T-cell (primary cell): ENCODE results near the gene IGFL3. TPM values are rescaled to one million over a fixed set of nuclear protein-coding genes. Genes with fewer than 3 reads are reported as not detected.

Experiments
- ATAC-seq, 4 experiments: fragments of 200-7000 bp in 3 of 4; fragments of 150-1000 bp in 1 of 4; cut with Tn5 transposase; replicated peaks in 1 of 4; 1 replicate in 3 of 4; 2 replicates in 1 of 4; pipeline ENCODE4 v1.10.0; 2021; ENCODE audit warnings: moderate library complexity in 3 of 4, mild to moderate bottlenecking in 2 of 4, moderate number of reproducible peaks in 1 of 4
- CTCF ChIA-PET, 2 donors: fragments of 300-600 bp; sonication (Branson Sonifier 250); formaldehyde crosslinking; loops; one replicate each; lab custom pipeline; 2022; ENCODE audit warnings: antibody characterized with exemption in 2 of 2; lab: Charles Lee
- POLR2A ChIA-PET, 2 donors: fragments of 300-600 bp; sonication (Branson Sonifier 250); formaldehyde crosslinking; loops; one replicate each; lab custom pipeline; 2022; ENCODE audit warnings: antibody characterized with exemption in 2 of 2; lab: Charles Lee
- DNase-seq, 35 experiments: peaks; one replicate each; pipeline versions ENCODE4 v3.0.0 to v3.0.0-alpha.2; 2013 to 2023
- H3K27ac ChIP-seq: one replicate; pipeline ENCODE4 v1.5.1; 2013; ENCODE audit warnings: low read length
- H3K27me3 ChIP-seq, 2 experiments: replicated peaks in 1 of 2; 1 replicate in 1 of 2; 2 replicates in 1 of 2; pipeline versions ENCODE4 v1.6.1 to v1.7.0; 2013; ENCODE audit warnings: low read length in 1 of 2, mixed read lengths in 1 of 2; ENCODE audit not compliant: control insufficient read depth in 2 of 2, insufficient read depth in 2 of 2; ENCODE audit errors: extremely low read depth in 1 of 2
- H3K36me3 ChIP-seq, 2 donors: 1 replicate in 1 of 2; 2 replicates in 1 of 2; pipeline versions ENCODE4 v1.6.1 to v1.7.0; 2013; ENCODE audit warnings: low read length in 1 of 2; ENCODE audit not compliant: control insufficient read depth in 2 of 2, insufficient read depth in 1 of 2; ENCODE audit errors: extremely low read depth in 1 of 2
- H3K4me1 ChIP-seq, 2 experiments: 1 replicate in 1 of 2; 2 replicates in 1 of 2; pipeline versions ENCODE4 v1.6.1 to v1.7.0; 2013; ENCODE audit warnings: low read length in 2 of 2, mixed read lengths in 1 of 2; ENCODE audit not compliant: insufficient read depth in 2 of 2, control insufficient read depth in 1 of 2; ENCODE audit errors: extremely low read depth in 1 of 2
- H3K4me3 ChIP-seq, 2 donors: 1 replicate in 1 of 2; 2 replicates in 1 of 2; pipeline versions ENCODE4 v1.5.1 to v1.7.0; 2013; ENCODE audit warnings: mild to moderate bottlenecking in 2 of 2, low read length in 1 of 2, moderate library complexity in 1 of 2; ENCODE audit not compliant: control insufficient read depth in 1 of 2; ENCODE audit errors: extremely low read depth in 1 of 2
- H3K9me3 ChIP-seq: 2 replicates; pipeline ENCODE4 v1.7.0; 2013
- H3K27ac Mint-ChIP-seq, 2 donors: one replicate each; pipeline ENCODE4 v1.8.0; 2020 to 2021; ENCODE audit warnings: mild to moderate bottlenecking in 2 of 2, mixed read lengths in 2 of 2
- H3K27me3 Mint-ChIP-seq, 2 donors: one replicate each; pipeline ENCODE4 v1.8.0; 2021 to 2022; ENCODE audit warnings: mixed read lengths in 2 of 2
- H3K36me3 Mint-ChIP-seq: one replicate; pipeline ENCODE4 v1.8.0; 2021; ENCODE audit warnings: mixed read lengths
- H3K4me1 Mint-ChIP-seq, 3 donors: one replicate each; pipeline ENCODE4 v1.8.0; 2020 to 2022; ENCODE audit warnings: mixed read lengths in 3 of 3, mild to moderate bottlenecking in 1 of 3
- H3K4me3 Mint-ChIP-seq, 3 donors: one replicate each; pipeline ENCODE4 v1.8.0; 2020 to 2022; ENCODE audit warnings: mild to moderate bottlenecking in 3 of 3, mixed read lengths in 3 of 3, moderate library complexity in 3 of 3
- H3K9me3 Mint-ChIP-seq, 3 donors: one replicate each; pipeline ENCODE4 v1.8.0; 2020 to 2022; ENCODE audit warnings: mixed read lengths in 3 of 3
- WGBS: methylation state at CpG from one replicate; pipeline ENCODE4 v1.1.5; 2013; ENCODE audit warnings: missing lambda C conversion rate; ENCODE audit not compliant: insufficient coverage; 5-methylcytosine and 5-hydroxymethylcytosine counted together
- total RNA-seq, 35 experiments: library from RNA in 6 of 35; stranded (reverse) in 6 of 35; fragments of 120-200 nt in 1 of 35; gene quantifications; one replicate each; pipeline versions ENCODE4 v1.2.1 to v1.2.4 and lab custom pipeline; 2013 to 2026

IGFL3 gene
- total RNA-seq, 5 donors from 2014 or later (not counting 1 experiment from before 2014, with no cell fraction given) = not detected

- H3K27me3 Mint-ChIP-seq = peaks cover 30 to 36% of the 10 kb centered on the region in 2 donors
- H3K36me3 ChIP-seq = no peaks in the 10 kb centered on the region
- ChIA-PET CTCF (no interaction called here), POLR2A (no interaction called here)
- ATAC-seq (no peak), DNase-seq (no peak)
- no peak overlapping the region for H3K27ac ChIP-seq
- H3K9me3 ChIP-seq = no peaks in the 10 kb centered on the region
- H3K36me3 Mint-ChIP-seq = no peaks in the 10 kb centered on the region
- H3K27me3 ChIP-seq = peaks cover 2 to 14% of the 10 kb centered on the region in 2 experiments
- no peaks in the 10 kb centered on the region for H3K4me1 Mint-ChIP-seq
- no peak overlapping the region for H3K4me3 ChIP-seq
- H3K4me1 ChIP-seq = no peaks in the 10 kb centered on the region
- H3K9me3 Mint-ChIP-seq = no peaks in the 10 kb centered on the region
- H3K4me3 Mint-ChIP-seq = no peak overlapping the region
- 0% methylated on average over 1 of the region's 4 CpGs for WGBS
- no peak overlapping the region for H3K27ac Mint-ChIP-seq
Measured at GRCh38 chr19:46142294-46142693, 17.8 kb upstream of the IGFL3 start.

- Mint-ChIP-seq H3K27ac (no peak overlapping the region), H3K36me3 (no peaks in the 10 kb centered on the region)
- WGBS = 38% methylated on average over 1 of the region's 1 CpG
Measured at GRCh38 chr19:46141421-46141820, 16.9 kb upstream of the IGFL3 start.

GRCh38 chr19:46137915-46138473, 13.5 kb upstream of the IGFL3 start:
- Mint-ChIP-seq H3K4me1 (no peaks in the 10 kb centered on the region), H3K36me3 (no peaks in the 10 kb centered on the region), H3K27ac (no peak overlapping the region), H3K9me3 (no peaks in the 10 kb centered on the region), H3K27me3 (peaks cover 33 to 45% of the 10 kb centered on the region in 2 donors), H3K4me3 (no peak overlapping the region)
- no peak for ATAC-seq
- H3K27ac ChIP-seq = no peak overlapping the region
- H3K27me3 ChIP-seq = peaks cover 2 to 15% of the 10 kb centered on the region in 2 experiments
- no peaks in the 10 kb centered on the region for H3K4me1 ChIP-seq
- no peaks in the 10 kb centered on the region for H3K36me3 ChIP-seq
- CTCF ChIA-PET = no interaction called here
- DNase-seq = no peak
- 53% methylated on average over 4 of the region's 4 CpGs for WGBS
- POLR2A ChIA-PET = no interaction called here
- no peak overlapping the region for H3K4me3 ChIP-seq
- no peaks in the 10 kb centered on the region for H3K9me3 ChIP-seq

More at GRCh38 chr19:46141421-46141820, 16.9 kb upstream of the IGFL3 start:
- H3K4me3 ChIP-seq = no peak overlapping the region
- DNase-seq (no peak), ATAC-seq (no peak)
- no peaks in the 10 kb centered on the region for H3K9me3 ChIP-seq
- POLR2A ChIA-PET = no interaction called here
- Mint-ChIP-seq H3K4me3 (no peak overlapping the region), H3K4me1 (no peaks in the 10 kb centered on the region), H3K9me3 (no peaks in the 10 kb centered on the region), H3K27me3 (peaks cover 28 to 34% of the 10 kb centered on the region in 2 donors)
- H3K36me3 ChIP-seq = no peaks in the 10 kb centered on the region
- peaks cover 2 to 15% of the 10 kb centered on the region in 2 experiments for H3K27me3 ChIP-seq
- H3K4me1 ChIP-seq = no peaks in the 10 kb centered on the region
- CTCF ChIA-PET = no interaction called here
- H3K27ac ChIP-seq = no peak overlapping the region

GRCh38 chr19:46134527-46134926, 10.0 kb upstream of the IGFL3 start:
- Histone ChIP-seq H3K27me3 (peaks cover 0 to 19% of the 10 kb centered on the region in 2 experiments), H3K4me1 (no peaks in the 10 kb centered on the region), H3K36me3 (no peaks in the 10 kb centered on the region), H3K27ac (no peak overlapping the region), H3K4me3 (no peak overlapping the region), H3K9me3 (no peaks in the 10 kb centered on the region)
- DNase-seq (no peak), ATAC-seq (no peak)
- ChIA-PET POLR2A (no interaction called here), CTCF (no interaction called here)
- no peaks in the 10 kb centered on the region for H3K36me3 Mint-ChIP-seq
- H3K27me3 Mint-ChIP-seq = peaks cover 42 to 50% of the 10 kb centered on the region in 2 donors
- no peaks in the 10 kb centered on the region for H3K9me3 Mint-ChIP-seq
- no peak overlapping the region for H3K4me3 Mint-ChIP-seq
- H3K4me1 Mint-ChIP-seq = no peaks in the 10 kb centered on the region
- no peak overlapping the region for H3K27ac Mint-ChIP-seq

GRCh38 chr19:46133777-46134241, 9.3 kb upstream of the IGFL3 start:
- no peak for ATAC-seq
- no peak for DNase-seq
- peaks cover 43 to 55% of the 10 kb centered on the region in 2 donors for H3K27me3 Mint-ChIP-seq
- no peak overlapping the region for H3K4me3 Mint-ChIP-seq
- CTCF ChIA-PET = no interaction called here
- H3K4me1 Mint-ChIP-seq = no peaks in the 10 kb centered on the region
- WGBS = 67% methylated on average over 1 of the region's 1 CpG
- H3K27ac Mint-ChIP-seq = no peak overlapping the region
- H3K36me3 Mint-ChIP-seq = no peaks in the 10 kb centered on the region
- Histone ChIP-seq H3K4me1 (no peaks in the 10 kb centered on the region), H3K9me3 (no peaks in the 10 kb centered on the region), H3K27me3 (peaks cover 0 to 15% of the 10 kb centered on the region in 2 experiments), H3K36me3 (no peaks in the 10 kb centered on the region), H3K4me3 (no peak overlapping the region), H3K27ac (no peak overlapping the region)
- POLR2A ChIA-PET = no interaction called here
- no peaks in the 10 kb centered on the region for H3K9me3 Mint-ChIP-seq

- peaks cover 46 to 59% of the 10 kb centered on the region in 2 donors for H3K27me3 Mint-ChIP-seq
Measured at GRCh38 chr19:46133101-46133627, 8.7 kb upstream of the IGFL3 start.

More at GRCh38 chr19:46133101-46133627, 8.7 kb upstream of the IGFL3 start:
- ATAC-seq (no peak), DNase-seq (no peak)
- CTCF ChIA-PET = no interaction called here
- POLR2A ChIA-PET = no interaction called here
- Histone ChIP-seq H3K4me1 (no peaks in the 10 kb centered on the region), H3K9me3 (no peaks in the 10 kb centered on the region), H3K27ac (no peak overlapping the region), H3K36me3 (no peaks in the 10 kb centered on the region), H3K27me3 (peaks cover 0 to 9% of the 10 kb centered on the region in 2 experiments), H3K4me3 (no peak overlapping the region)
- Mint-ChIP-seq H3K27ac (no peak overlapping the region), H3K4me3 (no peak overlapping the region), H3K9me3 (no peaks in the 10 kb centered on the region), H3K36me3 (no peaks in the 10 kb centered on the region), H3K4me1 (no peaks in the 10 kb centered on the region)
- WGBS = 67% methylated on average over 3 of the region's 6 CpGs
